Lower leg skin (tissue), 3 donors: ENCODE data around the gene ZNF787.

ENCODE experiments used
- CTCF ChIP-seq, 3 donors: fragments of 450-650 bp; IDR thresholded peaks; one replicate each; pipeline ENCODE4 v1.5.1; 2016; ENCODE audit warnings: antibody characterized with exemption in 3 of 3, mild to moderate bottlenecking in 3 of 3, moderate library complexity in 2 of 3
- POLR2A ChIP-seq, 2 donors: fragments of 450-650 bp; IDR thresholded peaks; one replicate each; pipeline ENCODE4 v1.6.1; 2016 to 2017; ENCODE audit warnings: antibody characterized with exemption in 2 of 2, mild to moderate bottlenecking in 1 of 2, moderate library complexity in 1 of 2

GRCh38 chr19:56107626-56108351 is 13.3 kb downstream of the ZNF787 start:
- TF ChIP-seq POLR2A (IDR thresholded peaks at IDR 0.05) (no peak), CTCF (IDR thresholded peaks at IDR 0.05) (no peak)
